IMR-90 (cell line): ENCODE results near the gene LONP2.

Experiments
- CTCF ChIP-seq: conservative IDR thresholded peaks from 2 replicates; pipeline ENCODE4 v1.5.1; 2012; ENCODE audit warnings: mild to moderate bottlenecking, low read depth, low read length, improper control_type of control experiment
- MAFK ChIP-seq: IDR thresholded peaks from 2 replicates; pipeline ENCODE4 v1.6.1; 2012; ENCODE audit warnings: low read depth, low read length, improper control_type of control experiment
- MAZ ChIP-seq: IDR thresholded peaks from 2 replicates; pipeline ENCODE4 v1.6.1; 2012; ENCODE audit warnings: low read depth, mild to moderate bottlenecking, low read length, improper control_type of control experiment, moderate library complexity, borderline replicate concordance
- POLR2A ChIP-seq: IDR thresholded peaks from 2 replicates; pipeline ENCODE4 v1.6.1; 2012; ENCODE audit warnings: mild to moderate bottlenecking, low read depth, low read length

GRCh38 chr16:48291754-48292153 lies 47.7 kb downstream of the LONP2 start:
- TF ChIP-seq MAFK (no peak), CTCF (no peak), MAZ (no peak), POLR2A (no peak)
